NB4 (cell line): ENCODE measurements around the gene FXR2.

Source experiments
- CTCF ChIP-seq: IDR thresholded peaks from one replicate; pipeline ENCODE4 v1.5.1; 2012; ENCODE audit warnings: low read depth, low read length
- POLR2A ChIP-seq: IDR thresholded peaks from 2 replicates; pipeline ENCODE4 v1.6.1; 2011; ENCODE audit warnings: mild to moderate bottlenecking; ENCODE audit not compliant: insufficient read length; ENCODE audit errors: extremely low read depth

DNA sequence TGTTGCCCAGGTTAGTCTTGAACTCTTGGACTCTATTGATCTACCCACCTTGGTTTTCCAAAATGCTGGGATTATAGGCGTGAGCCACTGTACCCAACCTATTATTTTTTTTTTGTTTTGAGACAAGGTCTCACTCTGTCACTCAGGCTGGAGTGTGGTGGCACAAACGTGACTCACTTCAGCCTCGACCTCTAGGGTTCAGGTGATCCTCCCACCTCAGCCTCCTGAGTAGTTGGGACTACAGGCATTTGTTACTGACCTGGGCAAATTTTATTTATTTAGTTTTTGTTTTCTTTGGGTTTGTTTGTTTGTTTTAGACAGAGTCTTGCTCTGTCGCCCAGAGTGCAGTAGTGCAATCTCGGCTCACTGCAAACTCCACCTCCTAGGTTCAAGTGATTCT is 9.0 kb upstream of the FXR2 start:
- TF ChIP-seq CTCF (no peak), POLR2A (no peak)
